Neural progenitor cell (in vitro differentiated cells): ENCODE data around the gene CBFA2T3. TPM values are rescaled to one million over a fixed set of nuclear protein-coding genes. Genes with fewer than 3 reads are reported as not detected.

ENCODE experiments used
- DNase-seq: peaks from one replicate; pipeline ENCODE4 v3.0.0-alpha.2; 2016; ENCODE audit warnings: low spot score
- H2AFZ ChIP-seq: fragments of 200-600 bp; sonication (generic); replicated peaks from 2 replicates; pipeline ENCODE4 v1.6.1; 2016; ENCODE audit warnings: antibody characterized with exemption
- H3F3A ChIP-seq: fragments of 200-600 bp; sonication (generic); 2 replicates; pipeline ENCODE4 v1.6.1; 2016; ENCODE audit warnings: antibody characterized with exemption, low read depth
- H3K27ac ChIP-seq: fragments of 200-600 bp; sonication (generic); 2 replicates; pipeline ENCODE4 v1.5.1; 2016; ENCODE audit warnings: mild to moderate bottlenecking
- H3K27me3 ChIP-seq: fragments of 200-600 bp; sonication (generic); 2 replicates; pipeline ENCODE4 v1.6.1; 2016; ENCODE audit warnings: mild to moderate bottlenecking, moderate library complexity
- H3K36me3 ChIP-seq: fragments of 200-600 bp; sonication (generic); 2 replicates; pipeline ENCODE4 v1.5.1; 2016
- H3K4me1 ChIP-seq: fragments of 200-600 bp; sonication (generic); 2 replicates; pipeline ENCODE4 v1.6.1; 2016; ENCODE audit warnings: mixed run types
- H3K4me2 ChIP-seq: fragments of 200-600 bp; sonication (generic); 2 replicates; pipeline ENCODE4 v1.6.1; 2016
- H3K4me3 ChIP-seq: fragments of 200-600 bp; sonication (generic); 2 replicates; pipeline ENCODE4 v1.5.1; 2016
- H3K79me2 ChIP-seq: fragments of 200-600 bp; sonication (generic); 2 replicates; pipeline ENCODE4 v1.6.1; 2016; ENCODE audit warnings: low read depth
- H3K9ac ChIP-seq: fragments of 200-600 bp; sonication (generic); 2 replicates; pipeline ENCODE4 v1.6.1; 2016
- H3K9me3 ChIP-seq: fragments of 200-600 bp; sonication (generic); 2 replicates; pipeline ENCODE4 v1.5.1; 2016; ENCODE audit warnings: low read depth
- H4K20me1 ChIP-seq: fragments of 200-600 bp; sonication (generic); 2 replicates; pipeline ENCODE4 v1.6.1; 2016; ENCODE audit warnings: low read depth
- H3K27ac Mint-ChIP-seq: 3 replicates; pipeline ENCODE4 v1.8.0; 2021; ENCODE audit warnings: mixed read lengths
- H3K27me3 Mint-ChIP-seq: 2 replicates; pipeline ENCODE4 v1.8.0; 2022; ENCODE audit warnings: low read depth, mild to moderate bottlenecking, inconsistent platforms, moderate library complexity, mixed read lengths; ENCODE audit not compliant: insufficient read depth
- H3K36me3 Mint-ChIP-seq: 3 replicates; pipeline ENCODE4 v1.8.0; 2021; ENCODE audit warnings: mixed read lengths
- H3K4me1 Mint-ChIP-seq: 3 replicates; pipeline ENCODE4 v1.8.0; 2021; ENCODE audit warnings: mixed read lengths
- H3K4me3 Mint-ChIP-seq: 3 replicates; pipeline ENCODE4 v1.8.0; 2021; ENCODE audit warnings: mild to moderate bottlenecking, moderate library complexity, mixed read lengths
- H3K9me3 Mint-ChIP-seq: 3 replicates; pipeline ENCODE4 v1.8.0; 2020; ENCODE audit warnings: mixed read lengths
- EZH2 ChIP-seq: fragments of 200-600 bp; sonication (generic); IDR thresholded peaks from 2 replicates; pipeline ENCODE4 v1.6.1; 2017; ENCODE audit warnings: antibody characterized with exemption, mild to moderate bottlenecking, moderate library complexity
- EZH2phosphoT487 ChIP-seq: fragments of 200-600 bp; sonication (generic); IDR thresholded peaks from 2 replicates; pipeline ENCODE4 v1.6.1; 2017; ENCODE audit warnings: antibody characterized with exemption
- total RNA-seq: library from RNA; depleted of rRNA; stranded (reverse); fragments of >200 nt; gene quantifications from 2 replicates; pipeline ENCODE4 v1.2.3, GENCODE V29; 2015; ENCODE audit warnings: low replicate concordance
- TF ChIP-seq, protein P1 (sequence below): fragments of 200-600 bp; sonication (generic); IDR thresholded peaks from 2 replicates; pipeline ENCODE4 v1.5.1; 2017; ENCODE audit warnings: antibody characterized with exemption, mild to moderate bottlenecking

Gene CBFA2T3
- total RNA-seq, 1 donor from 2014 or later, result 0.22 TPM

GRCh38 chr16:88995746-88996535 lies 18.9 kb upstream of the CBFA2T3 start:
- peaks cover 3% of the 10 kb centered on the region for H3K36me3 Mint-ChIP-seq
- no peak for DNase-seq
- Histone ChIP-seq H3K4me1 (peaks cover 19% of the 10 kb centered on the region), H3K4me2 (peak overlapping the region; percentile 18), H3F3A (no peaks in the 10 kb centered on the region), H3K27ac (no peak overlapping the region), H3K27me3 (peaks cover 12% of the 10 kb centered on the region), H2AFZ (no peak overlapping the region), H3K36me3 (no peaks in the 10 kb centered on the region), H3K9ac (no peak overlapping the region), H3K4me3 (no peak overlapping the region), H3K79me2 (no peaks in the 10 kb centered on the region), H4K20me1 (no peaks in the 10 kb centered on the region), H3K9me3 (peaks cover 11% of the 10 kb centered on the region)
- TF ChIP-seq EZH2 (no peak), EZH2phosphoT487 (no peak)
- TF ChIP-seq, protein P1, sequence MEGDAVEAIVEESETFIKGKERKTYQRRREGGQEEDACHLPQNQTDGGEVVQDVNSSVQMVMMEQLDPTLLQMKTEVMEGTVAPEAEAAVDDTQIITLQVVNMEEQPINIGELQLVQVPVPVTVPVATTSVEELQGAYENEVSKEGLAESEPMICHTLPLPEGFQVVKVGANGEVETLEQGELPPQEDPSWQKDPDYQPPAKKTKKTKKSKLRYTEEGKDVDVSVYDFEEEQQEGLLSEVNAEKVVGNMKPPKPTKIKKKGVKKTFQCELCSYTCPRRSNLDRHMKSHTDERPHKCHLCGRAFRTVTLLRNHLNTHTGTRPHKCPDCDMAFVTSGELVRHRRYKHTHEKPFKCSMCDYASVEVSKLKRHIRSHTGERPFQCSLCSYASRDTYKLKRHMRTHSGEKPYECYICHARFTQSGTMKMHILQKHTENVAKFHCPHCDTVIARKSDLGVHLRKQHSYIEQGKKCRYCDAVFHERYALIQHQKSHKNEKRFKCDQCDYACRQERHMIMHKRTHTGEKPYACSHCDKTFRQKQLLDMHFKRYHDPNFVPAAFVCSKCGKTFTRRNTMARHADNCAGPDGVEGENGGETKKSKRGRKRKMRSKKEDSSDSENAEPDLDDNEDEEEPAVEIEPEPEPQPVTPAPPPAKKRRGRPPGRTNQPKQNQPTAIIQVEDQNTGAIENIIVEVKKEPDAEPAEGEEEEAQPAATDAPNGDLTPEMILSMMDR, result no peak
- H3K27me3 Mint-ChIP-seq, result peaks cover 13% of the 10 kb centered on the region
- peaks cover 21% of the 10 kb centered on the region for H3K4me1 Mint-ChIP-seq
- H3K9me3 Mint-ChIP-seq, result peaks cover 30% of the 10 kb centered on the region
- H3K4me3 Mint-ChIP-seq, result no peak overlapping the region
- no peak overlapping the region for H3K27ac Mint-ChIP-seq

- peaks cover 23% of the 10 kb centered on the region for H3K9me3 Mint-ChIP-seq
- Histone ChIP-seq H3K79me2 (no peaks in the 10 kb centered on the region), H3F3A (no peaks in the 10 kb centered on the region), H3K36me3 (no peaks in the 10 kb centered on the region), H2AFZ (no peak overlapping the region), H3K4me1 (peaks cover 19% of the 10 kb centered on the region), H3K9me3 (peaks cover 11% of the 10 kb centered on the region), H4K20me1 (no peaks in the 10 kb centered on the region), H3K9ac (no peak overlapping the region), H3K27me3 (peaks cover 4% of the 10 kb centered on the region), H3K4me2 (peak overlapping the region; percentile 18), H3K4me3 (no peak overlapping the region), H3K27ac (no peak overlapping the region)
- TF ChIP-seq EZH2phosphoT487, result no peak
- TF ChIP-seq, protein P1, result no peak
- no peak for TF ChIP-seq EZH2
- no peak overlapping the region for H3K4me3 Mint-ChIP-seq
- no peak for DNase-seq
- H3K27me3 Mint-ChIP-seq, result peaks cover 10% of the 10 kb centered on the region
- H3K27ac Mint-ChIP-seq, result peak overlapping the region; percentile 97
- H3K4me1 Mint-ChIP-seq, result peaks cover 21% of the 10 kb centered on the region
- peaks cover 3% of the 10 kb centered on the region for H3K36me3 Mint-ChIP-seq
Observed at GRCh38 chr16:88995194-88995593, 18.2 kb upstream of the CBFA2T3 start.

- Histone ChIP-seq H3K9me3 (peaks cover 11% of the 10 kb centered on the region), H4K20me1 (no peaks in the 10 kb centered on the region), H3K27ac (no peak overlapping the region), H3F3A (no peaks in the 10 kb centered on the region), H3K4me2 (peak overlapping the region; percentile 18), H3K4me1 (peaks cover 19% of the 10 kb centered on the region), H3K27me3 (no peaks in the 10 kb centered on the region), H3K9ac (no peak overlapping the region), H3K79me2 (no peaks in the 10 kb centered on the region), H2AFZ (no peak overlapping the region), H3K36me3 (no peaks in the 10 kb centered on the region), H3K4me3 (no peak overlapping the region)
- Mint-ChIP-seq H3K36me3 (peaks cover 3% of the 10 kb centered on the region), H3K27me3 (peaks cover 8% of the 10 kb centered on the region), H3K27ac (peak overlapping the region; percentile 97), H3K4me1 (peaks cover 17% of the 10 kb centered on the region), H3K9me3 (peaks cover 19% of the 10 kb centered on the region), H3K4me3 (no peak overlapping the region)
- no peak for DNase-seq
- TF ChIP-seq, protein P1, result no peak
- TF ChIP-seq EZH2 (no peak), EZH2phosphoT487 (no peak)
Observed at GRCh38 chr16:88994695-88995094, 17.7 kb upstream of the CBFA2T3 start.
